Sigmoid colon (tissue), 4 donors: Measurements from ENCODE around the gene TCTN1.

Experiments used
- POLR2A ChIP-seq, 2 donors: fragments of 450-650 bp; IDR thresholded peaks; one replicate each; pipeline ENCODE4 v1.6.1; 2016; ENCODE audit warnings: antibody characterized with exemption in 2 of 2, mild to moderate bottlenecking in 2 of 2, moderate library complexity in 2 of 2
- POLR2AphosphoS5 ChIP-seq, 4 donors: sonication (generic); formaldehyde crosslinking; IDR thresholded peaks; one replicate each; pipeline ENCODE4 v1.6.1; 2017; ENCODE audit warnings: antibody characterized with exemption in 4 of 4
- TF ChIP-seq, protein P1 (sequence below), 4 experiments: fragments of 450-650 bp in 3 of 4; fragments of 200-600 bp in 1 of 4; IDR thresholded peaks; one replicate each; pipeline ENCODE4 v1.5.1; 2016 to 2019; ENCODE audit warnings: antibody characterized with exemption in 4 of 4, mild to moderate bottlenecking in 3 of 4, moderate library complexity in 2 of 4

- TF ChIP-seq, protein P1, sequence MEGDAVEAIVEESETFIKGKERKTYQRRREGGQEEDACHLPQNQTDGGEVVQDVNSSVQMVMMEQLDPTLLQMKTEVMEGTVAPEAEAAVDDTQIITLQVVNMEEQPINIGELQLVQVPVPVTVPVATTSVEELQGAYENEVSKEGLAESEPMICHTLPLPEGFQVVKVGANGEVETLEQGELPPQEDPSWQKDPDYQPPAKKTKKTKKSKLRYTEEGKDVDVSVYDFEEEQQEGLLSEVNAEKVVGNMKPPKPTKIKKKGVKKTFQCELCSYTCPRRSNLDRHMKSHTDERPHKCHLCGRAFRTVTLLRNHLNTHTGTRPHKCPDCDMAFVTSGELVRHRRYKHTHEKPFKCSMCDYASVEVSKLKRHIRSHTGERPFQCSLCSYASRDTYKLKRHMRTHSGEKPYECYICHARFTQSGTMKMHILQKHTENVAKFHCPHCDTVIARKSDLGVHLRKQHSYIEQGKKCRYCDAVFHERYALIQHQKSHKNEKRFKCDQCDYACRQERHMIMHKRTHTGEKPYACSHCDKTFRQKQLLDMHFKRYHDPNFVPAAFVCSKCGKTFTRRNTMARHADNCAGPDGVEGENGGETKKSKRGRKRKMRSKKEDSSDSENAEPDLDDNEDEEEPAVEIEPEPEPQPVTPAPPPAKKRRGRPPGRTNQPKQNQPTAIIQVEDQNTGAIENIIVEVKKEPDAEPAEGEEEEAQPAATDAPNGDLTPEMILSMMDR (IDR thresholded peaks at IDR 0.05): no peak
- TF ChIP-seq POLR2A (IDR thresholded peaks at IDR 0.05) (no peak), POLR2AphosphoS5 (IDR thresholded peaks at IDR 0.05) (no peak)
These were observed 24.0 kb downstream of the TCTN1 start for GRCh38 chr12:110637869-110638441.
